ENCODE measurements around the gene ANTKMT.

GRCh38 chr16:671353-672131, 49.4 kb upstream of the ANTKMT start:
- TF ChIP-seq CTCF (IDR thresholded peaks at IDR 0.05) (no peak), POLR2A (IDR thresholded peaks at IDR 0.05) (no peak)
